SU-DHL-6 (cell line): ENCODE results near the gene ABTB2.

Source experiments
- EZH2phosphoT487 ChIP-seq: fragments of 200-600 bp; sonication (generic), shearing (Covaris generic); conservative IDR thresholded peaks from 2 replicates; pipeline ENCODE4 v1.6.1; 2018; ENCODE audit warnings: mild to moderate bottlenecking, antibody characterized with exemption, low read length, moderate library complexity, mixed read lengths
- TF ChIP-seq, protein P1 (sequence below): fragments of 200-600 bp; sonication (generic); IDR thresholded peaks from one replicate; pipeline ENCODE4 v1.5.1; 2017; ENCODE audit warnings: antibody characterized with exemption, mild to moderate bottlenecking, low read length, moderate library complexity; ENCODE audit not compliant: insufficient read depth, poor library complexity, severe bottlenecking

GRCh38 chr11:34355726-34356125 lies 2.1 kb downstream of the ABTB2 start:
- TF ChIP-seq, protein P1, sequence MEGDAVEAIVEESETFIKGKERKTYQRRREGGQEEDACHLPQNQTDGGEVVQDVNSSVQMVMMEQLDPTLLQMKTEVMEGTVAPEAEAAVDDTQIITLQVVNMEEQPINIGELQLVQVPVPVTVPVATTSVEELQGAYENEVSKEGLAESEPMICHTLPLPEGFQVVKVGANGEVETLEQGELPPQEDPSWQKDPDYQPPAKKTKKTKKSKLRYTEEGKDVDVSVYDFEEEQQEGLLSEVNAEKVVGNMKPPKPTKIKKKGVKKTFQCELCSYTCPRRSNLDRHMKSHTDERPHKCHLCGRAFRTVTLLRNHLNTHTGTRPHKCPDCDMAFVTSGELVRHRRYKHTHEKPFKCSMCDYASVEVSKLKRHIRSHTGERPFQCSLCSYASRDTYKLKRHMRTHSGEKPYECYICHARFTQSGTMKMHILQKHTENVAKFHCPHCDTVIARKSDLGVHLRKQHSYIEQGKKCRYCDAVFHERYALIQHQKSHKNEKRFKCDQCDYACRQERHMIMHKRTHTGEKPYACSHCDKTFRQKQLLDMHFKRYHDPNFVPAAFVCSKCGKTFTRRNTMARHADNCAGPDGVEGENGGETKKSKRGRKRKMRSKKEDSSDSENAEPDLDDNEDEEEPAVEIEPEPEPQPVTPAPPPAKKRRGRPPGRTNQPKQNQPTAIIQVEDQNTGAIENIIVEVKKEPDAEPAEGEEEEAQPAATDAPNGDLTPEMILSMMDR, result no peak
- TF ChIP-seq EZH2phosphoT487, result no peak
